HG02840 (cell line): ENCODE results near the gene SLC25A21.

Experiments
- ATAC-seq: cut with Tn5 transposase; IDR thresholded peaks from one replicate; pipeline ENCODE4 v1.9.1; 2021; ENCODE audit warnings: mild to moderate bottlenecking, moderate library complexity, moderate number of reproducible peaks; ENCODE audit not compliant: unreplicated experiment, low FRiP score

The SLC25A21 gene

DNA sequence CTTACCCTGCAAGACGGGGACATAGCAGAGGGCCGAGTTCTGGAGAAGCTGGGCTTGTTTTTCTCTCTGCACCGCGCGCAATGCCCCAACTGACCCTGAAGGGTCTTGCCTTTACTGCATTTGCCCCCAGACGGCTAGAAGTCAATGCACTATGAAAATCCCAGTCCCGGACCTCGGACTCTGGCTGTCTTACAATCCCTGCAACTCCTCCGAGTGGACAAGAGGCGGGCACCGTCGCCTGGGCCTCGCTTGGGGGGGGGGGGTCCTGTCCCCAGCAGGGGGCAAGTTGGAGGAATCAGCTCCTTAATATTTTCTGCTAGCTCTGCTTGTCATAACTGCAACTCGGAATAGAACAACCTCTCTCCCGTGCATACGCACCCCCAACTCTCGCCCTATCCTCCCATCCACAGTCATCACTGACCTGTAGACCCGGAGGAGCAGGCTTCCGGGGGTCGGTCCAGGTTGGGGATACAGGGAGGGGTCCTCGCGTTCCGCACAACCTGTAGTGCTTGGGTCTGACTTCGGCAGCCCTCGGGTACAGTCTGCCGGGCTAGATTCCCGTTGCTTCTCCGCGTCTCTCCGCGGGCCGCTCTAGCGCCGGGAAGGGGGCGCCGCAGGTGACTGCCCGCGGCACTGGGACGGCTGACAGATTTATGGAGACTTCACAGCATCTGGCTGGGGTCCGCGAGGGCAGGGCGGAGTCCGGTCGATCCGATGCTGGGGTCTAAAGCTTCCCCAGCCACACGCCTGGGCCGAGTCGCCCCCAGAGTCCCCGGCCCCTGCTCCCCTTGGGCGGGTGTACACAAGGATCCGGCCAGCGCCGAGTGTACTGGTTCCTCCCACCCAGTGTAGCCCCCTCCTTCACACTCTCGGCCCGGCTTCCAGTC is 514.0 kb downstream of the SLC25A21 start:
- no peak for ATAC-seq

DNA sequence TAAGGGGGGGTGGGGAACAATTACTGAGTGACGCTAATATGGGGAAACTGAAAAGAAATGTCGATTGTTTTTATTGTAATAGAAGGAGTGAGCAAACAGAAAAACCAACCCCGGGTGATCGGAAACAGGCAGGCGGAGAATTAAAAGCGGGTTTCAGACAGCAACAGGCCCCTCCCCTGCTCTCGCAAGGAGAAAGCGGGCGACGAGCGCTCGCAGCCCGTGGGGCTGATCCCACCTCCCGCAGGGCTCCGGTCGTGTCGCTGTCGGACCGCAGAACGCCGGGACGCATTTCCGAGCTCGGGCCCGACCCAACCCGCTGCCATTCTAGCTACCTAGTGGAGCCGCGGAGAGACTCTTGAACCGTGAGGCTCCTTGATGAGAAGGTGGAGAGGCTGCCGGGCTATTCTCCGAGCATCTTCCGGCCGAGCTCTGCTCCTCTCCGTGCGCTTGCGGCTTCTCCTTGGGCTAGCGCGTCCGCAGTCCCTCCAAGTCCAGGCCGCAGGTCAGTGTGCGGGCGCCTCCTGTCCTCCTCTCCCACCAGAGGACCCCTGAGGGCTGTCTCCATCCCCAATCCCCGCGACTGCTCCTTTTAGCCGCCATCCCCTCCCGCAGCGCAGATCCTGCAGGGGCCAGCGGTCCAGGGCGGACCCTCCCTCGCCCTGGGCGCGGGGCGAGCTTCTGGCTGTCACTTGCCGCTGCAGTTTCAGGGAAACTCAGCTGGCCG is 514.8 kb downstream of the SLC25A21 start:
- ATAC-seq: no peak

DNA sequence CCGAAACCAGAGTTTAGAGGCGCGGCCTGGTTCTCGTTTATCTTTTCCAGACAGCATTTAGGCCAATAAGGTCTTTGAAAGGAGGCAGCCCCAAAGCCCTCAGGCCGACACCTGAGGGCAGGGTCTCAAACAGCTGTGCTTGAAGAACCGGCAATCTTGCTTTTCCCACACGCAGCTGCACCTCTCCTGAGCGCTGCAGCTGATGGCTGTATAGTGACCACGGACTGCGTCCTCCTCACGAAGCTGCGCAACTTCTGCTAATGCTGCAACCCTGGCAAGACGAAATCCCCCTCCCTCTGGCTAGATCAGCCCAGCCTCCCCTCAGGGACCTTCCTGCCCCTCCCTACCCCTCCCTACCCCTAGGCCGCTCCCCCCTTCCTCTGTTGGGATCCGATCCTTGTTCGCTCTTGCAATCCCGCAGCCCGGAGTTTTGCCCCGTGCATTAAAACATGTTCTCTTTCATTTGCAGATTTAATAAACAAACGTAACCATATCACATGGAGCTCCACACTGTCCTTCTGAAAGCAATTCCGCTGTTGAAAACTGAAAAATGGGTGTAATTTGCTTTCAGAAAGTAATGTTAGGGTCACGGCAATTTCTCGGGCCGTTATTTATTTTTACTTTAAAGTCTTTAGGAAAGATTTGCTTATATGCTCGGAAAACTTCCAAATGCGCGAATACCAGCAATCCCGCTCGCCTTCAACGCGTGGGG is 515.6 kb downstream of the SLC25A21 start:
- ATAC-seq: no peak

DNA sequence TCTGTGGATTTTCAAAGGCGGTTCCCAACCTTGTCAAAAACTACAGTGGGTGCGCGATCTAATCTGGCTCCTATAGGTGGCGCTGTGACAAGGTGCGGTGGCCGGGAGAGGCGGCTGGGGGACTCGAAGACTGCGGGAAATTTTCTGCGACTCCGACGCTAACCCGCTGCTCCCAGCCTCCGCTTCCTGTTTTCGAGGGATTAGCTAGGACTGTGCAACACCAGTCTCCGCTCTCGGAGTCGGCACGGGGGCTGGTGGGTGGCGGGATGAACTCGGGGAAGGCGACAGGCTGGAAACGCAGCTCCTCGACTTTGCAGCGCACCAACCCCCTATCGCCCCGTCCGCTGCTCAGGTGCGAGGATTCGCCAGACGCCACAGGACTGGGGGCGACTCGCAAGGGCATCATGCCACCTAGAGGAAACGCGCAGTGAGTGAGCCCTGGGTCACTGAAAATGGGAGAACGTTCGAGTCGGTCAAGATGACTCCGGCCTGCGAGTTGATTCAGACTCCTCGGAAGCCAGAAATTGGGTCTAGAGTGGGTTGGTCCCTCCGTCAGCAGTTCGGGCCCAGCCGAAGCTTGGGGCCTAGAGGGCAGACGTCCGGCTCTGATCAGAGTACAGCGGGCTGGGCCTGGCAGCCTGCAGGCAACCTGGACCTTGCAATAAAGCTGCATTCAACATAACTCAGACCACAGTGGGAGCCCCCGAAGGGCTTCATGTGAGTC is 516.3 kb downstream of the SLC25A21 start:
- ATAC-seq: no peak

DNA sequence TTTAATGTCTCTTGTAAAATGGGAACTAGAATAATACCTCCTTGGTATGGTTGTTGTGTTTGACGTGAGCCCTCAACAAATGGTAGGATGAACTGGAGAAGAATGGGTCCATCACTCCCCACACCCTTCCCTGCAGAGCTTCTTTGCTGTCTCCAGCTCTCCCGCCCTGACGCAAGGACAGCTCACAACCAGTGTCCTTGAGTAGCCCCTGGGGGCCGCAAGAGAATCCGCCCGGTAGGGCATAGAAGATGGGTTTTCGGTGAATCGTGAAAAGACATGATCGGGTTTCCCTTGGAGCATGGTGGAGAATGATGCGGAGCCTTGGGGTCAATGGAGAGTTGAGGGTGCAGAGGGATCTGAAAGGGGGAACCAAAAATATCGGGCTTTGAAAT is 516.8 kb downstream of the SLC25A21 start:
- no peak for ATAC-seq

DNA sequence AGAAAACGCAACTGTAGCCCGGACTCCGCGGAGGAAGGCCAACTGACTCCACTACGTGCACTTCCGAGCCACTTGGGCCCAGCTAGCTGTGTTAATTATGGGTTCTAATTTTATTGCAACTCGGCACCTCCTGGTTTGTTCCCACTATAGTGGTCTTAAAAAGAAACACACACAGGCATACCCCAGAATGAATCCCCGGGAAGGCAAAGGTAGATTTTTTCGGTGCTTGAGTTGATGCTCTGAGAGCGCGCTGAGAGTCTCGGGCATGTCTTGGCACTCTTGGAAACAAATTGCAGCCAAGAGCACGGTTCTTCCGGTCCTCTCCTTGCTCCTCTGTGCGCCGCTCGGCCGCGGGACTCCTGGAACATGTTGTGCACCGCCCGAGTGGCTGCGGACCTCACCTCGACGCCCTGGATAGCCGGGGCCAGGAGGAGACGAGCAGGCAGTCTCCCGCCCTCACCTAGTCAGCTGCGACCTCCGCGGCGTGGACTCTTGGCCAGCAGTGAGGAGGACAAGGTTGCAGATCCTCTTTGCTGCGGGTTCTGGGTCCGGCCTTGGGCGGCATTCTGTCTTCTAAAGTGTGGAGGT is 517.5 kb downstream of the SLC25A21 start:
- ATAC-seq: no peak

DNA sequence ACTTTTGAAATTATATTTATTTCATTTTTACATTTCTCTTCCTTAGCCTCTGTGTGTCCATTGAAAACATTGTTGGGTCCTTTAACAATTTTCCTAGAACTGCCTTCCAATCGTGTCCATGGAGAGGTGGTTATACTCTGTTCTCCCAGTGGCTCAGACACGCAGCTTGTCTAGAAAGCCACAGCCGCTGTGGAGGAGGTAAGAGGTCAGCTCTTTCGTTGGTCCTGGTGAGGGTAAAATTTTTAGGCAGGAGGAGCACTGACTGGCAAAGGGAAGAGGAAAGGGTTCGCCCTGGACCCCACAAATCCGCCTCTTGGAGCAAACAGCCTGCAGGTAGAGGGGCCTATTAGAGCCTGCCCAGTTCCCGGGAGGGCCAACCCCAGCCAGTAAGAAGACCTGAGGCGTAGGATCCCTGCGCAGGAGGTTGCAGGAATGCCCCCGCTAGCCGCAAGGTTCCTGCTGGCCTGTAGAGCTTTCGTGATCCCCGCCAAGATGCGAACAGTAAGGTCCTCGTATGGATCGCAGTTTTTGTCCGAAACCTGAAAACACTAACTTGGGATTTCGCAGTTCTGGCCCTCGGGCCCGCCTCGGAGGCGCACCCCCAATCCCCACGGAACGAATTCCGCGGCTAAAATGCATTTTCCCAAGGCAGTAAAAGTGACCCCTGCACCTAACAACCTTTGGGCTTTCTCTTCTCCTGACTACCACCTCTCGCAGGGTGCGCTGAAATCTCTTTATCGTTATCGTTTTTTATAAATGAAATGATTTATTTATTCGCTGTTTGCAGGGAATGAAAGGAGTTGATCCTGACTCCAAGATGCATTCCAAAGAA is 518.2 kb downstream of the SLC25A21 start:
- no peak for ATAC-seq

DNA sequence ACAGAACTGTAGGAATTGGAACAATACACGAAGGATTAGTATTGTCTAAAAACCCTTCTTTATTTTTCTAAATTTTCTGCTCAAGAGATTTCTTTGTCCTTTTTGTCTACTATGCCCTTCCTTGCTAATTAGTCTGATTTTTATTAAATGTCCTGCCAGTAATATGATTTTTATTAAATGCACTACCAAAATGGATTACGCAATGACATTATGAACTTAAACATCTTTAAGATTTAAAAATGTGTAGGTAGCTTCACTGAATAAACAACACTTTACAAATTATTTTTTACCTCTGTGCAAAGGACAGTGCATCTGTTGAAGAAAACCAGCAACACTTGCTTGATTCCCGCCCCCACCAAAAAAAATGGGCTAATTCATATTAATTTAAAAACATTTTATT is 519.0 kb downstream of the SLC25A21 start:
- no peak for ATAC-seq

DNA sequence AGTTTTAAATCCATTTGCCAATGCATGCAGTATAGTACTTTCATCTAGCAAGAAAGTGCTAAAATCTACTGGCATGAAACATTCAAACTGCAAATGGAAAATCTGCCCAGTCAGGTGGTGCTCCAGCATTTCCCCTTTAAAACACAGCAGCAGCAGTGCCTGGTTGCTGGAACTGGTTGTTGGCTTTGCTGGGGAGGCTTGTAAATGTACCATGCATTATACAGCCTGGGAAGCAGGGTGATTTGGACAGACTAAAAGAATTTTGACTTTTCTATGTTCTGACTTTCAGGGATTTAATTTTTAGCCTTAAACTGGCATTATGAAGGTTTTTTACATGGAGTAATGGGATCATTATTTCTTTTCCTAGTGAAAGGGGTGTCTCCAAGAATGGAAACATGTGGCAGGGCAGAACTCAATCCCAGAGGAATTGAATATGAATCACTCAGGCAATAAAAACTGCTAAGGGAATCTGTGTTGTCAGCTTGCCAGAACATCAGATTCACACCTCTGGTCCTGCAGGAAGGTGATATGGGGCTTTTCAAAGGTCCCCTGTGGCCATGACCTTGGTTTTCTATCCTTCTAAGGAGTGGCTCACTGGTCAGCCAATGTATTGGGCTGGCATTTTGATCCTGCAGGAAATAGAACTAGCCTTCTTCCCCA is 519.7 kb downstream of the SLC25A21 start:
- no peak for ATAC-seq

DNA sequence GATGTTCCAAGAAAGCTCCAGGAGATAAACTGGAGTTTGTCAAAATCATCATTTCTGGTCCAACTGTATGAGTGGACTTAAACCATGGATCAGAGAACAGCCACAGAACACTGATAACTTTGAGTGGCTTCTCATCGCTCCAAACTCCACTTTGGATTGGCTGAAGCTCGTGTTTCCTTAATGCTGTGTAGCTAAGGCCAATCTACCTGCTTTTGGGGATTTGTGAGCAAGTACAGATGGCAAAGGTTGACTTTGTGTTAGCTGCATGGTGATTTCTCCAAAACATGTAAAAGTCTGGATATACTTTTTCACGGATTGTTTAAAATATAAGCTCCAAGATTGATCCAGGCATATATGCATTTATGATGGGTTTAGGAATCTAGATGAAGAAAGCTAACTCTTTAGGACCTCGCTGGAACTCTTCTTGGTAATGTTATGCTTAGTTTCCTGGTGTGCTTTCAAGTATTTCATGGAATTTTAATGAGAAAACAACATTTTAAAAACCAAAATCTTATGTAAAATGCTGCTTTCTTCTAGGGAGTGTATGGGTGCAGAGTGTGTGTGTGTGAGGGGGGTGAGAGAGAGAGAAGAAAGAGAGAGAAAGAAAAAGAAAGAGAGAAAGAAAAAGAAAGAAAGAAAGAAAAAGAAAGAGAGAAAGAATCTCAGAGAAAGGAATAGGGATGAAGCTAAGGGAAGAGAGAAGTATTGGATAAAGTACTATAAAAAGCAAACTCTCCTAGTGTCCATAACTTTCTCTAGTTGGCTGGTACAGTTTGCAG is 522.3 kb downstream of the SLC25A21 start:
- no peak for ATAC-seq

DNA sequence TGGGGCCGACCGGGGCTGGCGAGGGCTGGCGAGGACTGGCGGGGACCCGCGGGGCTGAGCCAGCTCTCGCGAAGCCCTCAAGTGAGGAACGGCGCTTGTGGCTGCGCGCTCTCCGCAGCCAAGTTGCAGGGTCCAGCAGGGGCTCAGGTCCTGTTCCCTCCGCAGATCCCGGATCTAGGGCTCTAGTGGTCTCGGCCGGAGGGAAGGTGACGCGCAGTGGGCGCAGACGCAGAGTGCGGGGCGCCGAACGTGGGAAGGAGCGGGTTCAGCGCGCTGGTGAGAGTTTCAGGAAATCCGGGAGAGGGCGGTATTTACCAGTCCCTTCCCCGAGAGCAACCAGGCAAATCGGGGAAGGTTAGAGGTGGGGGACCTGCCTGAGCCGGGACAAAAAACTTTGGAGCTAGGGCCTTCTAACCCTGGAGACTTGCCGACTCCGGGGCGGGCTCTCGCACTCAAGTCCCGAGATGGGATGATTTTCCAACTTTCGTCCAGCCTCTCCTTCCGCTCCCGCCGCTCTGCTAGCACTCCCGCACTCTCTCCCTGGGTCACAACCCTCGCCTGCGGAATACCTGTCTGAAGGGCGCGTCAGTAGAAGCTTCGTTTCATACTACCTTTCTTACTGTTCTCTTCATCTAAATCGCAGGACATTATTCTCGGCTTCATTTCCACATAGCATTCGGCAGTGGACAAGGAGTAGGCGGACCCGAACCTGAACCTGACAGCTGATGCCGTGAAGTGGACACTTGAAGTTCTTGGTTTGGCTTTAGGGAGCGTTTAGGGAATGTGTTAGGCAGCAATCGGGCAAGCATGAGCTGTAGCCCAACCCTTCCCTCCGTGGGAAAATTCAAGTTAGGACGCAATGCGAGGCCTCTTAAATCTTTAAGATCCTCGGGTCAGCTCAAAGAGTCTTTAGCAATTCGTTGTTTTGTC is 524.3 kb downstream of the SLC25A21 start:
- no peak for ATAC-seq

DNA sequence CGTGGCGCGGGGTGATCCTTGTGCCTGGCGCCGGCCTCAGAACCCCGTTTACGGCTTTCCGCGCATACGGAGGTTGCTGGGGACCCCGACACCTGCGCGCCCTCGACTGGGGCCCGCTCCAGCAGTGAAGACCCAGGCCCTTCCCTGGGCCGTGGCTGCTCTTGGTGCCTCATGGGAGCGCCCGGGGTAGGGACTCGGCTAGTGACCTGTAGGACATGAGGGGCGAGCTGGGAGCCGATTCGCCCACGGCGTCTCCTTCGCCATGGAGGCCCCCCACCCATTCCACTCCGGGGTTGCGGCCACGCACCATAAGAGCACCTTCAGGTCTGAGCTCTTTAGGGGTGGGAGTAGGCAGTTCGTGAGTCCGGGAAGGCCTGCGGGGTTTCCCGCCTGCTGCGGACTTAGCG is 525.0 kb downstream of the SLC25A21 start:
- ATAC-seq: no peak

DNA sequence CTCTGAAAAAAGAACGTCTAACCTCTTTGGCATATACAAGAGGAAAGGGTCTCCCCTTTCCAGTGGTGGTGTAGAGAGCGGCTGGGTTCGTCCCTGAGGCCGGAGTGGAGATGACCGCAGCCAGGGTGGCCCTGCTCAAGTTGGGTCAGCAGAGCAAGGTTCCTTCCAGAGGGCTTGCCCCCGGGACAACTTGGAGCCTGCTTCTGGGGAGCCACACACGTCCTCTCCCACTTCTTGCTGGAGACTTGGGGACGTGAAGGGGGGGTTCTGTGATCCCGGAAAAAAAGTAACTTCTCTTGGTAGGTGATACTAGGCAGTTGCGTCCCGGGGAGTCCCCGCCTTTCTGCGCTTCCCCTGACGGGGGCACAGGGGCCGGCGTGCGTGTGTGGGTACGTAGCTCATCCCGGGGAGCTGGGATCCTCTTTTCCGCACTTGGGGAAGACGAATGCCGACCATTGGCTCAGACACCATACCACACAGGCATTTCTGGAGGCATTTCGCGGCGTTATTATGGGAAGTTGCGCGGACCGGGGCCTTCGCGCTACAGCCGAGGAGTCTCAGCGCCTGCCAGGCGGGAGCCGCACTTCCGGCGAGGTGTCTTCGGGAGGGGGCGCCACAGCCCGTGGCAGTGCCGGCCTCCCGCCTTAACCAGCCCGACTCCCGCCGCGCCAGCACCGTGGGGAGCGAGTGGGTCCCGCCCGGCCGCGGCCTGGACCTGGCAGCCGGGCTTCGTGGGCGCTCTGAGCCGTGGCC is 525.6 kb downstream of the SLC25A21 start:
- ATAC-seq: no peak

DNA sequence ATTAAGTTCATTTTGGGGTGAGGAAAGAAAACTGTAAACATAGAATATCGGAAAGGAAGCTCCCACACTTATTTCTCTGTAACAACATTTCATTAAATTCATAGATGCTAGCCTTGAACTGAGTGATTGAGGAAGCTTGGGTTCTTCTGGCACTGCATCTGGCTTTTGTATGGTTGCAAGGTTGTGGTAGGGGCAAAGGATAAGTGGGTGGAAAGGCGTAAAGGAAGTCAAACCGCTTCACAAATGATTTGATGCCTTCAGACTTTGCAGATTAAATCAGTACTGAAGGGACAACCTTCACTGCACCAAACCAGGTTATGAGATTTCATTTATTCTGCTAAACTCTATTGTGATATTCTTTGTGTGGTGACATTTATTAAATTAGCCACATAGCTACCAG is 538.8 kb downstream of the SLC25A21 start:
- no peak for ATAC-seq
